HCT116 (cell line): ENCODE results near the gene POU1F1. TPM values are rescaled to one million over a fixed set of nuclear protein-coding genes. Genes with fewer than 3 reads are reported as not detected.

Experiments used
- ATAC-seq: fragments of 200-7000 bp; cut with Tn5 transposase; 2 replicates; pipeline ENCODE4 v1.9.1; 2020; ENCODE audit warnings: mild to moderate bottlenecking, moderate library complexity
- BruUV-seq: library from RNA; stranded (reverse); fragments of 400-500 nt; replicated peaks from 2 replicates; lab custom pipeline; 2021; lab: Mats Ljungman, UMichigan
- CTCF ChIA-PET: fragments of 300-600 bp; sonication (Branson Sonifier 250); formaldehyde crosslinking; loops from one replicate; lab custom pipeline; 2021; ENCODE audit warnings: antibody characterized with exemption; lab: Charles Lee
- POLR2A ChIA-PET: fragments of 300-600, 350-600 bp; sonication (Branson Sonifier 250); formaldehyde crosslinking; loops from one replicate; lab custom pipeline; 2021; ENCODE audit warnings: antibody characterized with exemption; lab: Charles Lee
- RAD21 ChIA-PET, 2 experiments: fragments of 300-600 bp; sonication (Branson Sonifier 250); formaldehyde crosslinking; loops; one replicate each; lab custom pipeline; 2023; ENCODE audit warnings: low total read pairs in 2 of 2; ENCODE audit not compliant: uncharacterized antibody in 2 of 2, unreplicated experiment in 2 of 2, low non-redundant PET in 1 of 2; lab: Charles Lee
- DNase-seq: peaks from one replicate; pipeline ENCODE4 v3.0.0-alpha.2; 2010; ENCODE audit warnings: low read depth, low spot score
- H2AFZ ChIP-seq: fragments of 200-600 bp; shearing (Covaris generic), sonication (generic); 2 replicates; pipeline ENCODE4 v1.6.1; 2017; ENCODE audit warnings: low read depth, mixed run types, mixed read lengths, antibody characterized with exemption, low read length; ENCODE audit not compliant: poor library complexity, severe bottlenecking
- H3K27ac ChIP-seq: 2 replicates; pipeline ENCODE4 v1.5.1; 2012; ENCODE audit warnings: low read depth, low read length
- H3K27me3 ChIP-seq: fragments of 200-600 bp; sonication (generic); 2 replicates; pipeline ENCODE4 v1.6.1; 2016; ENCODE audit warnings: mixed run types, low read length, mixed read lengths; ENCODE audit not compliant: insufficient read depth
- H3K36me3 ChIP-seq, 2 experiments: fragments of 200-500 bp in 1 of 2; fragments of 200-600 bp in 1 of 2; sonication (Bioruptor generic) in 1 of 2; sonication (generic) in 1 of 2; 2 replicates each; pipeline versions ENCODE4 v1.5.1 to v1.6.1; 2014 to 2016; ENCODE audit warnings: low read length in 2 of 2, inconsistent platforms in 1 of 2, mixed read lengths in 1 of 2, mixed run types in 1 of 2; ENCODE audit not compliant: insufficient read depth in 2 of 2, control insufficient read depth in 1 of 2
- H3K4me1 ChIP-seq, 2 experiments: fragments of 200-600 bp in 1 of 2; sonication (generic) in 1 of 2; 2 replicates each; pipeline versions ENCODE4 v1.5.1 to v1.6.1; 2012 to 2017; ENCODE audit warnings: low read length in 2 of 2, inconsistent platforms in 1 of 2, mild to moderate bottlenecking in 1 of 2, mixed read lengths in 1 of 2, mixed run types in 1 of 2, moderate library complexity in 1 of 2; ENCODE audit not compliant: insufficient read depth in 2 of 2, control insufficient read depth in 1 of 2
- H3K4me2 ChIP-seq: fragments of 200-600 bp; sonication (generic); 2 replicates; pipeline ENCODE4 v1.6.1; 2017; ENCODE audit warnings: mixed run types, low read length, mixed read lengths
- H3K4me3 ChIP-seq, 2 experiments: fragments of 200-600 bp in 1 of 2; sonication (generic) in 1 of 2; replicated peaks in 1 of 2; 2 replicates each; pipeline ENCODE4 v1.5.1; 2011 to 2016; ENCODE audit warnings: low read length in 2 of 2, control low read depth in 1 of 2, low read depth in 1 of 2, mild to moderate bottlenecking in 1 of 2, mixed read lengths in 1 of 2, mixed run types in 1 of 2
- H3K79me2 ChIP-seq: fragments of 200-600 bp; sonication (generic); 2 replicates; pipeline ENCODE4 v1.6.1; 2017; ENCODE audit warnings: mild to moderate bottlenecking, mixed run types, low read length, moderate library complexity, mixed read lengths; ENCODE audit not compliant: insufficient read depth
- H3K9ac ChIP-seq: fragments of 200-600 bp; sonication (generic); 2 replicates; pipeline ENCODE4 v1.6.1; 2016; ENCODE audit warnings: low read length, mixed read lengths
- H3K9me2 ChIP-seq: fragments of 200-600 bp; sonication (generic), shearing (Covaris generic); 2 replicates; pipeline ENCODE4 v1.6.1; 2017; ENCODE audit warnings: mixed run types, mild to moderate bottlenecking, moderate library complexity; ENCODE audit not compliant: insufficient read depth
- H3K9me3 ChIP-seq, 2 experiments: fragments of 200-500 bp in 1 of 2; fragments of 200-600 bp in 1 of 2; sonication (Bioruptor generic) in 1 of 2; sonication (generic) in 1 of 2; 2 replicates each; pipeline ENCODE4 v1.6.1; 2014 to 2017; ENCODE audit warnings: low read length in 2 of 2, mixed read lengths in 2 of 2, inconsistent platforms in 1 of 2, low read depth in 1 of 2, mild to moderate bottlenecking in 1 of 2, mixed run types in 1 of 2, moderate library complexity in 1 of 2; ENCODE audit not compliant: control insufficient read depth in 1 of 2, insufficient read depth in 1 of 2
- H4K20me1 ChIP-seq: fragments of 200-600 bp; sonication (generic), shearing (Covaris generic); 2 replicates; pipeline ENCODE4 v1.6.1; 2017; ENCODE audit warnings: mixed run types, mild to moderate bottlenecking, moderate library complexity; ENCODE audit not compliant: insufficient read depth
- EGR1 ChIP-seq: IDR thresholded peaks from 2 replicates; pipeline ENCODE4 v1.6.1; 2012; ENCODE audit warnings: low read depth
- ELF1 ChIP-seq: IDR thresholded peaks from 2 replicates; pipeline ENCODE4 v1.6.1; 2012; ENCODE audit warnings: low read depth, borderline replicate concordance
- EZH2phosphoT487 ChIP-seq: fragments of 200-600 bp; IDR thresholded peaks from 2 replicates; pipeline ENCODE4 v1.6.1; 2018; ENCODE audit warnings: antibody characterized with exemption, borderline replicate concordance
- JUND ChIP-seq: IDR thresholded peaks from 2 replicates; pipeline ENCODE4 v1.6.1; 2012
- POLR2AphosphoS5 ChIP-seq: IDR thresholded peaks from 2 replicates; pipeline ENCODE4 v1.6.1; 2011; ENCODE audit warnings: mild to moderate bottlenecking, low read depth, low read length, moderate library complexity
- YY1 ChIP-seq: IDR thresholded peaks from 2 replicates; pipeline ENCODE4 v1.6.1; 2011; ENCODE audit warnings: low read length, low read depth, moderate library complexity, mild to moderate bottlenecking; ENCODE audit not compliant: insufficient replicate concordance; ENCODE audit errors: extremely low read depth
- ZNF274 ChIP-seq: fragments of 200-500 bp; sonication (Bioruptor generic); IDR thresholded peaks from 2 replicates; pipeline ENCODE4 v1.6.1; 2014; ENCODE audit warnings: mild to moderate bottlenecking, low read depth, low read length, inconsistent platforms
- intact Hi-C: fragments of 100-400 bp; cut with micrococcal nuclease; formaldehyde crosslinking; loops from 2 replicates; pipeline ENCODE4 v1.10.0; 2022
- total RNA-seq: library from RNA; stranded (reverse); gene quantifications from one replicate; pipeline ENCODE4 v1.2.1, GENCODE V29; 2021; ENCODE audit not compliant: unreplicated experiment
- TF ChIP-seq, protein P1 (sequence below): IDR thresholded peaks from 2 replicates; pipeline ENCODE4 v1.6.1; 2012
- TF ChIP-seq, protein P2 (sequence below): IDR thresholded peaks from 2 replicates; pipeline ENCODE4 v1.6.1; 2012; ENCODE audit warnings: low read depth

The POU1F1 gene
- total RNA-seq, 1 experiment from 2014 or later = not detected

DNA sequence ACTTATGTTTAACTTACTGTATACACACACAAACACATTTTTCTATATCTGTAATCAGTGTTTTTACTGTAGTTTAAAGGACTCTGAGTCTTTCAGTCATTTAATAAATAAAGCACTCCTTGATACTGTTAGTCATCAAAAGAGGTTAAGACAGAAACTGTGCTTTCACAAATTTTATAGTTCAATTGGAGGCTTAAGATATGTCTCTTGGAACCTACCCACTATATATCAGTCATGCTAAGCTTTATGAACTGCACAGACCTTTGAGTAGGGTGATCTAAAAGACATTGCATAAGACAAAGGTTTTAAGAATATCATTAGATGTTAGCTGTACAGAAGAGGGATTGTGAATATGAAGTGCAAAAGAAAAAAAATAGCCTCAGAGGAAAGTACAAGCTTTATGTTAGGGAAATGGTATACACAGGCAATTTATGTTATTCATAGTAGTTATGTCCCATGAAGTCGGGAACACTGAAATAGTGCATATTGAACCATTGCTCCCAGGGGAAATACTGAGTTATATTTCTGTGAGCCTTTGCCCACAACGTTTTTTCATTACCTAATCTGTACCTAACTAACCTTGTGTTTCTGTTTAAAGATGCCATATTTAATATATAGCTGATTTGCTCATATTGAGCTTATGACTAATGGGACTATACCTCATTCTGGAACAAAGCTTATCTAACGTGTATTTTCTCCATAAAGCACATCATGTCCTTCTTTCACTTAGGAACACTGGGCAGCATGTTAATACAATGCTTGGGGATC is 29.5 kb downstream of the POU1F1 start:
- H3K4me3 ChIP-seq = no peak overlapping the region
- no peak overlapping the region for H2AFZ ChIP-seq
- H3K9me3 ChIP-seq = no peaks in the 10 kb centered on the region
- ChIA-PET RAD21 (no interaction called here), POLR2A (no interaction called here), CTCF (no interaction called here)
- TSS peak; percentile 16 for BruUV-seq
- H3K79me2 ChIP-seq = peaks cover 15% of the 10 kb centered on the region
- no peak overlapping the region for H3K4me2 ChIP-seq
- peaks cover 7% of the 10 kb centered on the region; the same call in 1 of the 2 replicates for H4K20me1 ChIP-seq
- ATAC-seq (no peak), DNase-seq (no peak)
- H3K9me2 ChIP-seq = no peaks in the 10 kb centered on the region
- no peak overlapping the region for H3K27ac ChIP-seq
- H3K9ac ChIP-seq = no peak overlapping the region
- H3K27me3 ChIP-seq = no peaks in the 10 kb centered on the region
- TF ChIP-seq EGR1 = no peak
- TF ChIP-seq ELF1 = no peak
- TF ChIP-seq POLR2AphosphoS5 = no peak
- TF ChIP-seq ZNF274 = no peak
- TF ChIP-seq, protein P1, sequence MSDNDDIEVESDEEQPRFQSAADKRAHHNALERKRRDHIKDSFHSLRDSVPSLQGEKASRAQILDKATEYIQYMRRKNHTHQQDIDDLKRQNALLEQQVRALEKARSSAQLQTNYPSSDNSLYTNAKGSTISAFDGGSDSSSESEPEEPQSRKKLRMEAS = no peak
- TF ChIP-seq EZH2phosphoT487 = no peak
- TF ChIP-seq, protein P2, sequence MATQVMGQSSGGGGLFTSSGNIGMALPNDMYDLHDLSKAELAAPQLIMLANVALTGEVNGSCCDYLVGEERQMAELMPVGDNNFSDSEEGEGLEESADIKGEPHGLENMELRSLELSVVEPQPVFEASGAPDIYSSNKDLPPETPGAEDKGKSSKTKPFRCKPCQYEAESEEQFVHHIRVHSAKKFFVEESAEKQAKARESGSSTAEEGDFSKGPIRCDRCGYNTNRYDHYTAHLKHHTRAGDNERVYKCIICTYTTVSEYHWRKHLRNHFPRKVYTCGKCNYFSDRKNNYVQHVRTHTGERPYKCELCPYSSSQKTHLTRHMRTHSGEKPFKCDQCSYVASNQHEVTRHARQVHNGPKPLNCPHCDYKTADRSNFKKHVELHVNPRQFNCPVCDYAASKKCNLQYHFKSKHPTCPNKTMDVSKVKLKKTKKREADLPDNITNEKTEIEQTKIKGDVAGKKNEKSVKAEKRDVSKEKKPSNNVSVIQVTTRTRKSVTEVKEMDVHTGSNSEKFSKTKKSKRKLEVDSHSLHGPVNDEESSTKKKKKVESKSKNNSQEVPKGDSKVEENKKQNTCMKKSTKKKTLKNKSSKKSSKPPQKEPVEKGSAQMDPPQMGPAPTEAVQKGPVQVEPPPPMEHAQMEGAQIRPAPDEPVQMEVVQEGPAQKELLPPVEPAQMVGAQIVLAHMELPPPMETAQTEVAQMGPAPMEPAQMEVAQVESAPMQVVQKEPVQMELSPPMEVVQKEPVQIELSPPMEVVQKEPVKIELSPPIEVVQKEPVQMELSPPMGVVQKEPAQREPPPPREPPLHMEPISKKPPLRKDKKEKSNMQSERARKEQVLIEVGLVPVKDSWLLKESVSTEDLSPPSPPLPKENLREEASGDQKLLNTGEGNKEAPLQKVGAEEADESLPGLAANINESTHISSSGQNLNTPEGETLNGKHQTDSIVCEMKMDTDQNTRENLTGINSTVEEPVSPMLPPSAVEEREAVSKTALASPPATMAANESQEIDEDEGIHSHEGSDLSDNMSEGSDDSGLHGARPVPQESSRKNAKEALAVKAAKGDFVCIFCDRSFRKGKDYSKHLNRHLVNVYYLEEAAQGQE = no peak
- TF ChIP-seq YY1 = no peak
- no peak for TF ChIP-seq JUND
- 0 out of 4 replicates have a peak, but pooled peaks cover 5 to 6% of the 10 kb centered on the region in 2 experiments for H3K36me3 ChIP-seq
- peaks cover 0 to 3% of the 10 kb centered on the region in 2 experiments; a peak in 1 of 4 replicates for H3K4me1 ChIP-seq
- intact Hi-C loops = no loop called here
